ENCODE results near the gene ANKS4B. TPM values are rescaled to one million over a fixed set of nuclear protein-coding genes. Genes with fewer than 3 reads are reported as not detected.

Gene ANKS4B
- total RNA-seq, 4 donors from 2014 or later = not detected

DNA sequence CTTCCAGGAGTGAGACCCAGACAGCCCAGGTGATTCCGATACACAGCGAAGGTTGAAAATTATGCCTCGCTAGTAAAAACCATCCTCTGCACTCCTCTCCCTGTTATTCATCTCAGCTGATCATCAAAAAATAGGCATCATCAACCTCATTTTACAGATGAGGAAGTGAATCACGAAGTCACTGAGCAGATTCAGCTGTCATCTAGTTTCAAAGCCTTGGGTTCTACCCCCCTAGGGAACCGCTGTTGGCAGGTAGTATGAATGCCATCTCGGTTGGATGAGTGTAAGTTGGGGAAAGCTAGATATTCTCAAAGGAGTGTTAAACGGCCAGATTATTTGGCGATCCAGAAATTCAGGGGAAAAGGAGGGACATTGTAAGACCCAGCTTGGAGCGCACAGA lies 42.6 kb downstream of the ANKS4B start:
- TF ChIP-seq, protein P1, sequence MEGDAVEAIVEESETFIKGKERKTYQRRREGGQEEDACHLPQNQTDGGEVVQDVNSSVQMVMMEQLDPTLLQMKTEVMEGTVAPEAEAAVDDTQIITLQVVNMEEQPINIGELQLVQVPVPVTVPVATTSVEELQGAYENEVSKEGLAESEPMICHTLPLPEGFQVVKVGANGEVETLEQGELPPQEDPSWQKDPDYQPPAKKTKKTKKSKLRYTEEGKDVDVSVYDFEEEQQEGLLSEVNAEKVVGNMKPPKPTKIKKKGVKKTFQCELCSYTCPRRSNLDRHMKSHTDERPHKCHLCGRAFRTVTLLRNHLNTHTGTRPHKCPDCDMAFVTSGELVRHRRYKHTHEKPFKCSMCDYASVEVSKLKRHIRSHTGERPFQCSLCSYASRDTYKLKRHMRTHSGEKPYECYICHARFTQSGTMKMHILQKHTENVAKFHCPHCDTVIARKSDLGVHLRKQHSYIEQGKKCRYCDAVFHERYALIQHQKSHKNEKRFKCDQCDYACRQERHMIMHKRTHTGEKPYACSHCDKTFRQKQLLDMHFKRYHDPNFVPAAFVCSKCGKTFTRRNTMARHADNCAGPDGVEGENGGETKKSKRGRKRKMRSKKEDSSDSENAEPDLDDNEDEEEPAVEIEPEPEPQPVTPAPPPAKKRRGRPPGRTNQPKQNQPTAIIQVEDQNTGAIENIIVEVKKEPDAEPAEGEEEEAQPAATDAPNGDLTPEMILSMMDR (IDR thresholded peaks at IDR 0.05; ENCODE audit: low read depth) = no peak

DNA sequence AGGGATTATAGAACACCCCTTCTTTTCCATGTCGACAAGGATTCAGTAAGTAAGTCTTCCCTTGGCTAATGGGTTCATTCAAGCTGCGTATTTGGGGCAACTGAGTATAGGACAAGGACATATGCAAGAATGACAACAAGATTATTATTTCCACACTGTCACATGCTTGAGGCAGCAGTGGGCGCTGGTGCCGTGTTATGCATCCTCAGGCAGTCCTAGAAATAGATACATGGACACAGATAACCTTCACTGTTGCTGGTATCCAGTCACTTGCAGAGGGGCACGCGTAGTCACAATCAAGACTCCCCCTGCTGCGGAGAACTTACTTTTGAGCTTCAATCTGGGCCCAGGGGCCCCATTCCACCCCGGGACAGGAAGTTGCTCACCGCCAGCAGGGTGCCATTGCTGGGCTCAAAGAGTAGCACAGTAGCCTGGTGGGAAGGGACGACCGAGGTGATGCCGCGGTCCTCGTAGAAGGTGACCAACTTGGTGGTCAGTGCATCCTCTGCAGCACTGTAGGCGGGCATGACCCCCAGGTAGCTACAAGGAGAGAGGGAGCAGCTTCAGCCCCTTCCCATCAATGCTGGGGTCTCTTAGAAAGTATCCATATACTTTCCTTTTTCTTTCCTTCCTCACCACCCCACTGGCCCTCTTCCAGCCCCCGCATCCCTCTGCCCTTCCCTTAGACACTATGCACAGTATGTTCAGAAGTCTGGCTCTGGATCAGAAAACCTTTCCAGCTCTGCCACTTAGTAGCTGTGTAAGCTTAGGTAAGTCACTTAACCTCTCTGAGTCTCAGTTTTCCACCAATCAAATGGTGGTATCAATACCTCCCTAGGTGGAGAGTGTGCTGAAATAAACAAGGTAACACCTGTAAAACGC lies 43.8 kb downstream of the ANKS4B start:
- TF ChIP-seq, protein P1 (IDR thresholded peaks at IDR 0.05; ENCODE audit: low read depth) = no peak

DNA sequence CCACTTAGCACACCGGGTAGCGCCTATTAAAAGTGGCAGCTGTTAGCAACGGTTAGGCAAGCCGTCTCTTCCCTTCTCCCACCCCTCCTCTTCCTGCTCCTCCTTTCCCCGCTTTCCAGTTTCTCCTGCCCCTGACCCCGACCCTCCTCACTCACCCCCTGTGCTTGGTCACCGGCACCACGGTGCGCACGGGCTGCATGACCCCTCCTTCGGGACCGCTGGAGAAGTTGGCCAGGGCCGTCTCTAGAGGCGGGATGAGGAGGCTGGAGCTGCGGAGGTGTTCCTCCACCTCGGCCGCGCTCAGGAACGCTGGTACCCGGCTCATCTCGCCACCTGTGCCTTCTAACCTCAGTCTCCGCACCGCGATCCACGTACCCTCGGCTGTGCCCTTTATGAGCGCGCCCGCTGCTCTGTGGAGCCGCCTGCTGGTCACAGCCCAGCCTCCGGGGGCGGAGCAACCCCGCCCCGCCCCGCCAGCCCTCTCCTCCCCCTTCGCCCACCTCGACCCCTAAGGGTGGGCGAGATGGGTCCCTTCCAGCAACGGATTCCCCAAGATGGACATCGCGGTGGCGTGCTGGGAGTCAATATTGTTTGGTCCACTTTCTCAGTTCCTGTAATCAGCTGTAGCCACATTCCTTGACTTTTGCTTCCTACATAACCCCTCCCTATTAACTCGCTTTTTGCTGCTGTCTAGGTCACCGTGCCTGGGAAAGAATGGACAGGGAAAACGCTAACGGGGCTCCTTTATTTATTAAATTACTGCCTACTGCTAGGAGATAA lies 44.6 kb downstream of the ANKS4B start, which contains the start of gene CRYM:
Gene CRYM (minus strand): TSS at position 364 of the 780 bp plus-strand sequence. CDS start 39 bp downstream, at position 325.
- TF ChIP-seq, protein P1 (IDR thresholded peaks at IDR 0.05; ENCODE audit: low read depth) = no peak

DNA sequence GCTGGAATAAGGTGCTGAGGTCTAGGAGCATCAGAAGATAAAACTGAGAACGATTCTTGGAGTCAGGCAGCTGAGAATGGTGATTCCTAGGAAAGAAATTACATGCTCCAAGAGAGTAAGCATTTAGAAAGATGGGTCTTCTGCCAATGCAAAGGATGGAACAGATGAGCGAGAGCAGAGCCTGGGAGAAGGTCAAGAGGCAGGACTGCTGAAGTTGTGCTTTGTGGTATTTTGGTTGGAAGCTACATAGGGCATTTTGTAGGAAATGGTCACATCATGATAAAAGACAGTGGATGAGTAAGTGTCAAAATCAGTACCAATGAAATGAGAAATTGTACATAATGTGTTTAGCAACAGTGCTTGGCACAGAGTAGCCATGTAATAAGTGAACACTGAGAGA lies 46.0 kb downstream of the ANKS4B start:
- TF ChIP-seq, protein P1 (IDR thresholded peaks at IDR 0.05; ENCODE audit: low read depth) = no peak

DNA sequence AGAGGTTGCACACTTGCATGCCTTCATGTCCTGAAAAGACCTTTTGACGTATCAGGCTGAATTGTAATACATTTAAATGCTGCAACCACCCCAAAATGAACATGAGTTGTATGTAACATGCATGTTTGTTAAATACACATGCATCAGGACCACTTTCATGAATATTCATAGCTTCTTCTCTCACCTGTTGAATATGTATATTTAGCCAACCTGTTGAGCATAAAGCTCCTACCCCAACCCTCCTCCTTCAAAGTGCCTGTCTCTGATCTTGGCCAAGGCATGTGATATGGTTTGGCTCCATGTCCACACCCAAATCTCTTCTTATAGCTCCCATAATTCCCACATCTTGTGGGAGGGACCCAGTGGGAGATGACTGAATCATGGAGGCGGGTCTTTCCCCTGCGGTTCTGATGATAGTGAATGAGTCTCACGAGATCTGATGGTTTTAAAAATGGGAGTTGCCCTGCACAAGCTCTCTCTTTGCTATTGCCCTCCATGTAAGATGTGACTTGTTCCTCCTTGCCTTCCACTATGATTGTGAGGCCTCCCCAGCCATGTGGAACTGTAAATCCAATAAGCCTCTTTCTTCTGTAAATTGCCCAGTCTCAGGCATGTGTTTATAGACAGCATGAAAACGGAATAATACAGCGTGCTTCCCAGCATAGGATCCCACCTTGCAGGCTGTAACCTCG lies 48.3 kb downstream of the ANKS4B start:
- TF ChIP-seq, protein P1 (IDR thresholded peaks at IDR 0.05; ENCODE audit: low read depth) = no peak

DNA sequence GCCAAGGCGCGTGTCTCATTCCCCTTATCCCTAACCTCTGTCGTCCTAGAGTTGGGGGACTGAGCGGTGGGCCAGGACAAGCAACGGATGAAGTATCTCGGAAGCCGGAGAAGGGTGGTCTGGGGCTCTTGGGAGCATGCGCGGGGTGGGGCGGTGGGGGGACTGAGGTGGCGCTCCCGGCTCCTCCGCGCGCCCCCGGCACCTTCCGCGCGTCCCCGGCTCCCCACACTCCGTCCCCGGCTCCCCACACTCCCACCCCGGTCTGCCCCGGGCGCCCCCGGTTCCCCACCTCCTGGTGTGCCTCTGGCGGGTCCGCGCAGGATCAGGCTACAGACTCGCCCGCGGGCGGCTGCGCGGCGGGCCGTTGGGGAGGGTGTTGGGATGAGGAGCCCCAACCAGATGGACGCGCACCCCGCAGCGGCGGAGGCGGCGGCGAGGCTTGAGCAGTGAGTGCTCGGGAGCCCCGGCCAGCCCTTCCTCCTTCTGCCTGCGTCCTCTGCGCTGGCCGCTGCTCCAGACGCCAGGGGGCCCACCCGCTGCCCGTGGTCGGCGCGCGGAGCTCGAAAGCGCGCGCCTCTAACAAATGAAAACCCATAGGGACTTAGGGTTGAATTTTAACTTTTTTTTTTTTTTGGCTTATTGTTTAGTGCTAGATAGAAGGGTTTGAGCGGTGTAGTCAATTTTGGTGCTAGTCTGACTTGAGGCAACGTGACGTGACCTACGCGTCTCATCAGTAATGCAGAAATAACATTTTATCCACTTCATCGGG lies 50.2 kb downstream of the ANKS4B start:
- TF ChIP-seq, protein P1 (IDR thresholded peaks at IDR 0.05; ENCODE audit: low read depth) = no peak
